ENCODE results near the gene SCN5A. TPM values are rescaled to one million over a fixed set of nuclear protein-coding genes. Genes with fewer than 3 reads are reported as not detected.

Gene SCN5A
- total RNA-seq, 1 donor from 2014 or later: not detected

- intact Hi-C loops (cut with micrococcal nuclease): no loop called here
Observed at GRCh38 chr3:38648024-38648658, 1.3 kb downstream of the SCN5A start.

GRCh38 chr3:38647217-38647970 is 2.1 kb downstream of the SCN5A start:
- intact Hi-C loops (cut with micrococcal nuclease): loop anchor here (2.0 kb wide), 1 partner anchor 353 kb away; no protein-coding TSS in a partner anchor

GRCh38 chr3:38646630-38647029 is 2.9 kb downstream of the SCN5A start:
- intact Hi-C loops (cut with micrococcal nuclease): loop anchor here (2.0 kb wide), 1 partner anchor 354 kb away; no protein-coding TSS in a partner anchor

- intact Hi-C loops (cut with micrococcal nuclease): loop anchor here (2.0 kb wide), 1 partner anchor 355 kb away; no protein-coding TSS in a partner anchor
Observed at GRCh38 chr3:38646062-38646461, 3.4 kb downstream of the SCN5A start.

GRCh38 chr3:38645601-38646000 is 3.9 kb downstream of the SCN5A start:
- intact Hi-C loops (cut with micrococcal nuclease): no loop called here

- intact Hi-C loops (cut with micrococcal nuclease): no loop called here
Observed at GRCh38 chr3:38645076-38645475, 4.4 kb downstream of the SCN5A start.

- intact Hi-C loops (cut with micrococcal nuclease): no loop called here
Observed at GRCh38 chr3:38644662-38645053, 4.8 kb downstream of the SCN5A start.

- intact Hi-C loops (cut with micrococcal nuclease): no loop called here
Observed at GRCh38 chr3:38644016-38644661, 5.3 kb downstream of the SCN5A start.

- intact Hi-C loops (cut with micrococcal nuclease): no loop called here
Observed at GRCh38 chr3:38643592-38643991, 5.9 kb downstream of the SCN5A start.

- intact Hi-C loops (cut with micrococcal nuclease): no loop called here
Observed at GRCh38 chr3:38643090-38643489, 6.4 kb downstream of the SCN5A start.

- intact Hi-C loops (cut with micrococcal nuclease): no loop called here
Observed at GRCh38 chr3:38641461-38642110, 7.9 kb downstream of the SCN5A start.

GRCh38 chr3:38640661-38641452 is 8.6 kb downstream of the SCN5A start:
- intact Hi-C loops (cut with micrococcal nuclease): no loop called here

GRCh38 chr3:38638354-38638753 is 11.1 kb downstream of the SCN5A start:
- intact Hi-C loops (cut with micrococcal nuclease): no loop called here

GRCh38 chr3:38637906-38638305 is 11.6 kb downstream of the SCN5A start:
- intact Hi-C loops (cut with micrococcal nuclease): no loop called here

- intact Hi-C loops (cut with micrococcal nuclease): no loop called here
Observed at GRCh38 chr3:38636881-38637280, 12.6 kb downstream of the SCN5A start.

GRCh38 chr3:38636464-38636863 is 13.0 kb downstream of the SCN5A start:
- intact Hi-C loops (cut with micrococcal nuclease): no loop called here

- intact Hi-C loops (cut with micrococcal nuclease): no loop called here
Observed at GRCh38 chr3:38634111-38634510, 15.4 kb downstream of the SCN5A start.

- intact Hi-C loops (cut with micrococcal nuclease): no loop called here
Observed at GRCh38 chr3:38632989-38633388, 16.5 kb downstream of the SCN5A start.

- intact Hi-C loops (cut with micrococcal nuclease): no loop called here
Observed at GRCh38 chr3:38630606-38631005, 18.9 kb downstream of the SCN5A start.

GRCh38 chr3:38630070-38630469 is 19.4 kb downstream of the SCN5A start:
- intact Hi-C loops (cut with micrococcal nuclease): no loop called here

- intact Hi-C loops (cut with micrococcal nuclease): no loop called here
Observed at GRCh38 chr3:38628835-38629234, 20.7 kb downstream of the SCN5A start.

Data from T-helper 1 cell treated with Interleukin-12 subunit alpha and Interleukin-12 subunit beta and Interleukin-4 antibody, amounts not matched to agents 30 ng/mL and 1 ng/mL, for 36 hours (primary cell).